ENCODE data around the gene ARHGAP45.

Gene ARHGAP45

DNA sequence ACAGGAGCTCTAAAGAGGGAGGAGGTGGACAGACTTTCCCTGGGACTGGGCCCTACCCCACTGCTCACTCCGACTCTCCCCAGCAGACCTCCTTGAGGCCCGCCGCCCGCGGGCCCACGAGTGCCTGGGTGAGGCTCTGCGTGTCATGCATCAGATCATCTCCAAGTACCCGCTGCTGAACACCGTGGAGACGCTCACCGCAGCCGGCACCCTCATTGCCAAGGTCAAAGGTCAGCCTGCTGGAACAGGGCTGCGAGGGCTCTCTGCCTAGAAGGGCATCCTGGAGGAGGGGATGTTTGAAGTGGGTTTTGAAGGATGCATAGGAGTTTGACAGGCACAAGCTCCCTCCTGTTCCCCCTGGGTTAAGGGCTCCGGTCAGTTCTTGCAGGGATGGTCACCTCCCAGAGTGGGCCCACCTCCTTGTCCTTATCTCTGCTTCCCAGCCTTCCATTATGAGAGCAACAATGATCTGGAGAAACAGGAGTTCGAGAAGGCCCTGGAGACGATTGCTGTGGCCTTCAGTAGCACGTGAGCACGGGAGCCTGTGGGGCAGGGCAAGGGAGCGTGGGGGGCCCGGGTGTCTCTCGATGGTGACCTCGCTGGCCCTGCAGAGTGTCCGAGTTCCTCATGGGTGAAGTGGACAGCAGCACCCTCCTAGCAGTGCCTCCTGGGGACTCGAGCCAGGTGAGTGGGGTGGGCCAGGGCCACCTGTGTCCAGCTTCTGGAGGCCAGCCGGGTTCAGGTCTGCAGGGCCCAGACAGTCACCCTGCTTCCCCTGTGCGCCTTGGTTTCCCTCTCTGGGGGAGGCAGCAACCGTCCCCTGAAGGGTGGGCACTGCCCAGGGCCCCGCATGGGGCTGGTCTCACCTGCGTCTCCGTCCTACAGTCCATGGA, 6.3 kb downstream of the ARHGAP45 start:
- no peak for DNase-seq

DNA sequence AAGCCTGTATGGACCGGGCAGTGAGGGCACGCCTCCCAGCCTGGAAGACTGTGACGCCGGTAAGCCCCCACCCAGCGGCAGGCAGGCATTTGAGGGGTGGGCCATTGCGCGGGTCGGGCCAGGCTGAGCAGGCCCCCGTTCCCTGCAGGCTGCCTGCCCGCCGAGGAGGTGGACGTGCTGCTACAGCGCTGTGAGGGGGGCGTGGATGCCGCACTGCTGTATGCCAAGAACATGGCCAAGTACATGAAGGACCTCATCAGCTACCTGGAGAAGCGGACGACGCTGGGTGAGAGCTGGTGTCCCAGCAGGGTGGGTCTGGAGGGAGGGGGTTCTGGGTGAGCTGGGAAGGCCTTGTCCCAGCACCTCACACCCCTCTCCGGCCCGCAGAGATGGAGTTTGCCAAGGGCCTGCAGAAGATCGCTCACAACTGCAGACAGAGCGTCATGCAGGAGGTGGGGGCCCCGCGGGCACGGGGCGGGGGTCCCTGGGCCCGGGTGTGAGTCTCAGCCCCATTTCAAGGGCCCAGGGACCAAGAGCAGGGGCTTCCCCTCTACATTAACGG, 7.1 kb downstream of the ARHGAP45 start:
- DNase-seq, result no peak

DNA sequence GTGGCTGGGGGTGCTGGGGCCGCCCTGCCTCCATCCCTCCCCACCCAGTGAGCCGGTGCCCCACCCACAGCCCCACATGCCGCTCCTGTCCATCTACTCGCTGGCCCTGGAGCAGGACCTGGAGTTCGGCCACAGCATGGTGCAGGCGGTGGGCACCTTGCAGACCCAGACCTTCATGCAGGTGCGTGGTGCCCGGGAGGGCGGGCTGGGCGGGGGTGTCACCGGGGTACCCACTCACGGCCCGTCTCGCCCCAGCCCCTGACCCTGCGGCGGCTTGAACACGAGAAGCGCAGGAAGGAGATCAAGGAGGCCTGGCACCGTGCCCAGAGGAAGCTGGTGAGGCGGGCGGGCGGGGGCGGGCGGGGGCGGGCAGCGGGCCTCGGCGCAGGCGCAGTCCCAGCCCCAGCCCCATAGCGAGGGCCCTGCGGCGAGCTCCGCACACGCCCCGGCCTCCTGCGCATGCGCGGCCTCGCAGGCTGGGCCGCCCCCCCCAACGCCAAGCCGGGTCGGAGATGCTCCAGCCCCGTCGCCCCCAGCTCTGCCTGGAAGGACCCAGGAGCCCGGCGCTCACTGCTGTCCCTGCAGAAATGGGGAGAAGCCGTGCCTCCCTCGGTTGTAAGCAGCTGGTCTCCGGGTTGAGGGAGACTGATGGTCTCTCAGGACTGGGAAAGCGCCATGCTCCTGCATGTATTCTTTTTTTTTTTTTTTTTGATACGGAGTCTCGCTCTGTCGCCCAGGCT, 7.7 kb downstream of the ARHGAP45 start:
- peak; percentile 97 for DNase-seq

DNA sequence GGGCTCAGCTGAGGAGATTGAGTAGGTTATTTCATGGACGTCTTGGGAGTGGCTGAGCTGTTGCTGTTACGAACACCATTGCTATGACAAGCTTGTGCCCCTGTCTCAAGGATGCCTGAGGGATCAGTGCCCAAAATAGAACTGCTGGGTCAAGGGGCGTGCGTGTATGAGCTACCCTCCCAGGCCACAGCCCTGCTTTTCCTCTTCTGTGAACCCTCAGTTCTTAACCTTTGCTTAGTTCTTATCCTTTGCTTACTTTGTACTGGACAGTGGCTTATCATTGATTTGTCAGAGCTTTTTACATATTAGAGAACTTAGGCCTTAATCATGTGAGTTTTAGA, 9.0 kb downstream of the ARHGAP45 start:
- no peak for DNase-seq

DNA sequence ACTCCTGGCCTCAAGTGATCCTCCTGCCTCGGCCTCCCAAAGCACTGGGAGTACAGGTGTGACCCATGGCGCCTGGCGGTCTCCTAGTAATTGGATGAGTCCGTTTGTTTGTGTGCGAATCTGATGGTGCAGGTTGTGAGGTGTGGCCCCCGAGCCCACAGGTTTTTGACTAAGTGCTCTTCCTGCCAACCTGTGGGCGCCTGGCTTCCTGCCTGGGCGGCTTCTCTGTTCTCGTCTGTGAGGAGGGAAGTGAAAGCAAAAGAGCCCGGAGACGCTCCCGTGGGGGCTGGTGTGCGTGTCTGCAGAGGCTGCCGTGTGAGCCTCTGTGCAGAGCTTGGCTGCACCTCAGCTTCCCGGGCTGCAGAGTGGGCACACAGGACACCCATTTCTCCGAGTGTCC, 10.0 kb downstream of the ARHGAP45 start:
- peak; percentile 65 for DNase-seq

DNA sequence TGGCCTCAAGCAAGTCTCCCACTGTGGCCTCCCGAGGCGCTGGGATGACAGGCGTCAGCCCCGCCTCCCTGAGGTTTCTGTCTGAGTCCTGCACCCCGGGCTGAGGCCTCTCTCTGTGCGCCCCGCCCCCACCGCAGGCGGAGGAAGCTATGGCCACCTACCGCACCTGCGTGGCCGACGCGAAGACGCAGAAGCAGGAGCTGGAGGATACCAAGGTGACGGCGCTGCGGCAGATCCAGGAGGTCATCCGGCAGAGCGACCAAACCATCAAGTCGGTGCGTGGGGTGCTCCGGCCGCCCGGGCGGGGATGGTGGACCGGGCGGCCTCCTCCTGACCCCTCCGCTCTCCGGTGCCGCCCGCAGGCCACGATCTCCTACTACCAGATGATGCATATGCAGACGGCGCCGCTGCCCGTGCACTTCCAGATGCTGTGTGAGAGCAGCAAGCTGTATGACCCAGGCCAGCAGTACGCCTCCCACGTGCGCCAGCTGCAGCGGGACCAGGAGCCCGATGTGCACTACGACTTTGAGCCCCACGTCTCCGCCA, 12.7 kb downstream of the ARHGAP45 start:
- DNase-seq, result peak; percentile 85

DNA sequence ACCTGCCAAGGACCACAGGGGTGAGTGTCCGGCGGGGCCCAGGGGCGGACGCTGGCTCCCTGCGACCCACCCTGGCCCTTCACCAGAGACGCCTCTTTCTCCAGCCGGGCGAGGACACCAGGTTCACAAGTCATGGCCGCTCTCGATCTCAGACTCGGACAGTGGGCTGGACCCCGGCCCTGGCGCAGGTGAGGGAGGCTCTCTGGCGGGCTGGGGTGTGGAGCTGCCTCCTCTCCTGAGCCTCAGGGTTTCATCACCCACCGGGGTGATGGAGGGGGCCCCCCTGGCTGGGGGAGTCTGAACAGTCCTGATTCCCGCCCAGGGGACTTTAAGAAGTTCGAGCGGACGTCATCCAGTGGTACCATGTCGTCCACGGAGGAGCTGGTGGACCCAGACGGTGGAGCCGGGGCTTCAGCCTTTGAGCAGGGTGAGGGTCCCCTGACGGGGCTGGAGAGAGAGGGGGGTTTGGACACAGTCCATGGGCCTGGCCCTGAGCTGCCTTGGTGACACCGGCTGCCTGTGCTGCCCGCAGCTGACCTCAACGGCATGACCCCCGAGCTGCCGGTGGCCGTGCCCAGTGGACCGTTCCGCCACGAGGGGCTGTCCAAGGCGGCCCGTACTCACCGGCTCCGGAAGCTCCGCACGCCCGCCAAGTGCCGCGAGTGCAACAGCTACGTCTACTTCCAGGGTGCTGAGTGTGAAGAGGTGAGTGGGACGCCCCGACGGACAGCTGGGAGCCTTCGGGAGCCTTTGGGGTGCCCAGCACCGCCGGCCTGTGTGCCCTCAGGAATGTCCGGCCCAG, 13.6 kb downstream of the ARHGAP45 start:
- no peak for DNase-seq

DNA sequence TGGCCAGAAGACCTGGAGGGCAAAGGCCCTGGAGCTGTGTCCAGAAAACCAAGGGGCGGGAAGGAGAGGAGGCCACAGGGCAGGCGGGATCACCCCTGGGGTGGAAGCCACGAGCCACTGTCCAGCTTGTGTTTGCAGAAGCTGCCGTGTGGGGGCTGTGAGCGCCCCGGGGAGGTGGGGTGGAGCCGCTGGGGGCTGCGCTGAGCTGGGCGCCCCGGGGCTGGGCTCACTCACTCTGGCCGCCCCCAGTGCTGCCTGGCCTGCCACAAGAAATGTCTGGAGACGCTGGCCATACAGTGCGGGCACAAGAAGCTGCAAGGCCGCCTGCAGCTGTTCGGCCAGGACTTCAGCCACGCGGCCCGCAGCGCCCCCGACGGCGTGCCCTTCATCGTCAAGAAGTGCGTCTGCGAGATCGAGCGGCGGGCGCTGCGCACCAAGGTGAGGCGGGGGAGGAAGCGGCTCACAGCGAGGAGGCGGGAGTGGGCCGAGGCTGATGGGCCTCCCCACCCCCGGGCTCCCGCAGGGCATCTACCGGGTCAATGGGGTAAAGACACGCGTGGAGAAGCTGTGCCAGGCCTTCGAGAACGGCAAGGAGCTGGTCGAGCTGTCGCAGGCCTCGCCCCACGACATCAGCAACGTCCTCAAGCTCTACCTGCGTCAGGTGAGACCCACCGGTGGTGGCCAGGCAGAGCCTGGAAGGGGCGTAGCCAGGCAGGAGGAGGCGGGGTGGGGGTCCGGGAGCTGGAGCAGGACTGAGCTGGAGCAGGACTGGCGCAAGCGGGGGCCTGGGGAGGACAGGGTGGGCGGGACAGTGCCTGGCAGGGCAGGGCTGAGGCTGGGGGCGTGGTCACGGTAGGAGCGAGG, 14.6 kb downstream of the ARHGAP45 start:
- peak; percentile 86 for DNase-seq

DNA sequence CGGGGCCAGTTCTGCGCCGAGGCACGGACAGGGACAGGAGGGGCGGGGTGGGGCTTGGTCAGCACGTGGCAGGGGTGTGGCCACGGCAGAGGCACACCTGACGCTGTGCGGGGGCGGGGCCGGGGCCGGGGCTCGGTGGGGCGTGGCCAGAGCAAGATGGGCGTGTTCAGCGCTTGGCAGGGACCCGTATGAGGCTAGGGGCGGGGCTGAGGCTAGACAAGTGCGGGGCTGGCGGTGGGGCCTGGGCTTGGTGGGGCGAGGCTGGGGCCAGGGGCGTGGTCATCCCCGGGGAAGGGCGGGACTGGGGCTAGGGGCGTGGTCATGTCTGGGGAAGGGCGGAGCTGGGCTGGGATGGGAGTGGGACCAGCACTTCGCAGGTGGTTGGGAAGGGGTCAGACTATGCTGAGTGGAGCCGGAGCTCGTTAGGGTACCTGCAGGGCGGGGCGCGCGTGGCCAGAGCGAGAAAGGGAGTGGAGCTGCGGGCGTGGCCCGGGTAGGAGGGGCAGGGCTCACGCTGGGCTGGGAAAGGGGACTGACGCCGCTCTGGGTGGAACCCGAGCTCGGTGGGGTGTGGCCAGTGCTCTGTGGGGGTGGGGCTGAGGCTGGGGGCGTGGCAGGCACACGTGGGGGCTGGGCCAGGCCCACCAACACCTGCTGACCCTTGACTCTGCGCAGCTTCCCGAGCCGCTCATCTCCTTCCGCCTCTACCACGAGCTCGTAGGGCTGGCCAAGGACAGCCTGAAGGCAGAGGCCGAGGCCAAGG, 15.4 kb downstream of the ARHGAP45 start:
- DNase-seq, result peak; percentile 98

DNA sequence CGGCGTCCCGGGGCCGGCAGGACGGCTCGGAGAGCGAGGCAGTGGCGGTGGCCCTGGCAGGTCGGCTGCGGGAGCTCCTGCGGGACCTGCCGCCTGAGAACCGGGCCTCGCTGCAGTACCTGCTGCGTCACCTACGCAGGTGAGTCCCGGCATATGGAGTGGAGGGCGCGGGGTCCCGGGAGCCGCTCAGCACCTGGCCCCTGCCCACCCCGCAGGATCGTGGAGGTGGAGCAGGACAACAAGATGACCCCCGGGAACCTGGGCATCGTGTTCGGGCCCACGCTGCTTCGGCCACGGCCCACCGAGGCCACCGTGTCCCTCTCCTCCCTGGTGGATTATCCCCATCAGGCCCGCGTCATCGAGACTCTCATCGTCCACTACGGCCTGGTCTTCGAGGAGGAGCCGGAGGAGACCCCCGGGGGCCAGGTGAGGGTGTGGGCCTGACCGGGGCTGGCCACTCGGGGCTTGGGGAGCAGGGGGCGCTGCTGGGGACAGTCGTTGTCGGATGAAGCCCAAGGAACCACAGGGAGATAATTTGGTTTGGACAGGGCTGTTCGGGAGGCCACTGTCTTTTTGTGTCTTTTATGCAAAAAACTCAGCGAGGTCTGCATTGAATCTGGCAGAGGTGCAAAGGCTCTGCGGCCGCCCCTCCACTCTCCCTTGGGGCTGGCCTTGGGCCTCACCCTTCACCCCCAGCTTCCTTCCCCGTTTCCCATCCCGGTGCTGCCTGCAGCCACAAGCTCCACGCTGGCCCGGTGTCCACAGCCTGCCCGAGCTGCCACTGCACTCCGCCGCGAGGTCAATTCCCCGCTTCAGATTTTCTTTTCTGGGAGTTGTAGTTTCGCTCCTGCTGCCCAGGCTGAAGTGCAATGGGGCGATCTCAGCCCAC, 16.2 kb downstream of the ARHGAP45 start:
- no peak for DNase-seq

DNA sequence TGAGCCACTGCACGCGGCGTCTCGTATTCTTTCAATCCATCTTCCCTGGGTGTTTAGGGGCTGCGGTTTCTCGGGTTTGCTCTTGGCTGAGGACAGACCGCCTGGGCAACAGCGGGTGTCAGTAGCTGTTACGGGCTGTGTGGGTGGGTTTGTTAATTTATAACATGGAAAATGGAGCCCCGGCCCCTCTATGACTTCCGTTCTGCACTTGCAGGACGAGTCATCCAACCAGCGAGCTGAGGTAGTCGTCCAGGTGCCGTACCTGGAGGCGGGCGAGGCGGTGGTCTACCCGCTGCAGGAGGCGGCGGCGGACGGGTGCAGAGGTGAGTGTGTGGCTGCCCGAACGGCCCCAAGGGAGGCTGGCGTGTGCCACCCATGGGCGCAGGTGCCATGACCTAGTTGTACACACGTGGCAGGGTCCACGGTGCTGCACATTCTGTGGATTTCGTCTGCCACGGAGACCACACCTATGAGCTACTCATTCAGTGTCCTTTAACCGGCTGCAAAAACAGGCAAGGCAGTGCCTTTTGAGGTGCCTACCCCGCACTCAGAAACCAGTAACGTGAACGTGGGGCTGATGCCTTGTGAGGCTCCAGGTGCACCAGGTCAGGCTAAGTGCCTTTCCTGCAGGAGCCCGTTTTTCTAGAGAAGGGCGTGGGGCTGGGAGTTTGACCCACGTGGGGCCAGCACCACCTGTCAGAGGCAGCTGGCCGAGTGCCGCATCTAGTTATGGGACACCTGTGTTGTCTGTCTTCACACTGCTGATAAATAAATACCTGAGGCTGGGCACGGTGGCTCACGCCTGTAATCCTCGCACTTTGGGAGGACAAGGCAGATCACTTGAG, 17.3 kb downstream of the ARHGAP45 start:
- DNase-seq, result peak; percentile 43

DNA sequence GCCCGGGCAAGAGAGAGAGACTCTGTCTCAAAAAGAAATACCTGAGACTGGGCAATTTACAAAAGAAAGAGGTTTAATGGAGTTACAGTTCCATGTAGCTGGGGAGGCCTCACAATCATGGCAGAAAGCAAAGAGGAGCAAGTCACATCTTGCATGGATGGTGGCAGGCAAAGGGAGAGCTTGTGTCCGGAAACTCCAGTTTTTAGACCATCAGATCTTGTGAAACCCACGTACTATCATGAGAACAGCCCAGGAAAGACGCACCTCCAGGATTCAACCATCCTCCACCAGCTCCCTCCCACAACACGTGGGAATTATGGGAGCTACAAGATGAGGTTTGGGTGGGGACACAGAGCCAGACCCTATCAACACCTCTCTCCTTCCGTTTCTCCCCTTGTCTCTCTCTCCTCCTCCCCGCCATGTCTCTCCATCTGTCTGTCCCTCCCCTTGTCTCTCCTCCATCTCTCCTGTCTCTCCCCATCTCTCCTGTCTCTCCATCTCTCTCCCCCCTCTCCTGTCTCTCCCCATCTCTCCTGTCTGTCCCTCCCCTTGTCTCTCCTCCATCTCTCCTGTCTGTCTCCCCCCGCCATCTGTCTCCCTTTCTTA, 18.2 kb downstream of the ARHGAP45 start:
- DNase-seq, result no peak

DNA sequence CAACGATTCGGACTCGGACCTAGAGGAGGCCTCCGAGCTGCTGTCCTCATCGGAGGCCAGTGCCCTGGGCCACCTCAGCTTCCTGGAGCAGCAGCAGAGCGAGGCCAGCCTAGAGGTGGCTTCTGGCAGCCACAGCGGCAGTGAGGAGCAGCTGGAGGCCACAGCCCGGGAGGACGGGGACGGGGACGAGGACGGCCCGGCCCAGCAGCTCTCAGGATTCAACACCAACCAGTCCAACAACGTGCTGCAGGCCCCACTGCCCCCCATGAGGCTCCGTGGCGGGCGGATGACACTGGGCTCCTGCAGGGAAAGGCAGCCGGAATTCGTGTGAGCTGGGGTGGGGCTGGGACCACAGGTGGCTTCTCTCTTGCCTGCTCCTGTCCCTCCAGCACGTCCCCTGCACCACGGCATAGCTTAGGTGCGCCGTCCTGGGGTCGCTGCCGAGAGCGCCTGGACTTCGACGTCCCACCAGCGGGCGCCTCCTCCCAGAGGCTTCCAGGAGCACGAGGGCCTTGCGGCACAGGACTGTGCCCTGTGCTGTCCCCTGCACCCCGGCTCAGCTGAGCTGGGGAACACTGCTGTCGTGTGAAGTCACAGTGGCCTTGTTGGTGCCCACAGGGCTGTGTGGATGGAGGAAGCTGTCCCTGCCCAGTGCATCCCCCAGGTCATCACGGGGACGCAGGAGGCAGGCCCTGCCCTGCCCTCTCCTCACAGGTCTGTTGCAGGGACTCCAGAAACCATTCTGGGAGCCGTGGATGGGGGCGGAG, 18.9 kb downstream of the ARHGAP45 start:
- DNase-seq, result no peak

DNA sequence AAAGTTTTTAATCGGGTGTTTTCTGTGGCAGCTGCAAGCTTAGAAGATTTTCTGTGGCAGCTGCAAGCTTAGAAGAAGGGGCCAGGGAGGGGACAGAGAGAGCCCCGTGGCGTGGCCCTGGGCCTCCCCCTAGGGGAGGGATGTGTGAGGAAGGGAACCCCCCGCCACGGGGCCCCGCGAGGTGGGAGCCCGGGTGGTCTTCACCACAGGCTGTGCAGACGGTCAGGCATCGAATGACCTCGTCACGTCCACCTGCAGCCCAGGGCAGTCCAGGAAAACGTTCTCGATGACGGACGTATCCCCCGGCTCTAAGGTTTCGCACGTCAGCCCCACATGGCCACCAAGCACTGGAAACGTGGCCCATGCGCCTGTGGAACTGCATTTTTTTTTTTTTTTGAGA, 19.6 kb downstream of the ARHGAP45 start:
- no peak for DNase-seq

DNA sequence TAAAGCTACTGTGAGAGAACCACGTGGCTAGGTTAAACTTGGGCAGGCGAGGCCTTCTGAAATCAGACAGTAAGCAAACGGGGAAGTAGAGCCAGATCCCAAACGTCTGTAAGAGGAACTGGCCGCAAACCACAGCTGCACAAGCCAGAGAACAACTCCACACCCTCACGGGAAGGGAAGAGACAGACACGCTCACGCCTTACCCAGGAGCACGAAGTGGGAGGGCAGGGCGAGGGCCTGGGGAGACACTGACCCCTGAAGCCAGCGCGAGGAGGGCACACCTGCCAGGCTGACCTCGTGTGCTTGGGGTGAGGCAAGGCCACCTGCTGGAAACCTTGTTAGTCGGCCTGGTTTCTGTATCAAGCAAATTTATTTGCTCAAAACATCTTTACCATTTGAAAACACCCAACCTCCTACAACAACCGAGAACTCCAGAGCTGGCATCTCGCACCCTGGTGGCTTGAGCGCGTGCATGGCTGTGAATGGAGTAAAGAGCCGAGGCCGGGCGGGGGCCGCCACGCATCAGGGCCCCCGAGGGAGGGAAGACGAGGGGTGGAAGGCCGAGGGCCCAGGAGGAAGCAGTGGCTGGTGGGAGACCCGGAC, 20.9 kb downstream of the ARHGAP45 start:
- no peak for DNase-seq

DNA sequence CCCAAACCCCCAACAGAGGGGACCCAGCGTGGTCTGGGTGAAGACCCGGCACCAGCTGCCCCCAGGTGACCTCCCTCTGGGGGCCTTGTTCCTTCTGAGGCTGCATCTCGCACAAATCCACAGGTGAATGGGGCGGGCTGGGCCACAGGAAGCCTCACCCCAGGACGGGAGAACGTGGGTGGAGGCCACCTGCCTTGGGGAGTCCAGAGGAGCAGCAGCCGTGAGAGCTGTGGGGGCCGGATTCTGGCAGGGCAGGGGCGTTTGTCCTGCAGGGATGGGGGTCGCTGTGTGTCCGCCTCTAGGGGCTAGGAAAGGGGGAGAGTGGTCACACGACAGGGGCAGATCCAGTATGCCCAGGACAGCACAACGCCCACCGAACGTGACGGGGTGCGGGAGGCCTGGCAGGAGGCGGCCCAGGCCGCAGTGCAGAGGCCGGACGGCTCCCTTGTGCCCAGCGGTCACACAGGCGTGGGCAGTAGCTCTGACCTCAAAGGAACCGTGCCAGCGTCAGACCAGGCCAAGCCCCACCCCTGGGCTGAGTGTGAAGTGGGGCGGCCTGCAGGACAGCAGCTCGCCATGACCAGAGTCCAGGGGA, 21.5 kb downstream of the ARHGAP45 start:
- no peak for DNase-seq
